Natural killer cell (primary cell): ENCODE measurements around the gene XRCC3. TPM values are rescaled to one million over a fixed set of nuclear protein-coding genes. Genes with fewer than 3 reads are reported as not detected.

Source experiments
- ATAC-seq, 3 donors: fragments of 150-1000 bp in 2 of 3; fragments of 200-7000 bp in 1 of 3; cut with Tn5 transposase; 1 replicate in 1 of 3; 2 replicates in 2 of 3; pipeline ENCODE4 v1.10.0; 2021; ENCODE audit warnings: mild to moderate bottlenecking in 2 of 3, moderate library complexity in 2 of 3
- DNase-seq, 2 donors: peaks; one replicate each; pipeline versions ENCODE4 v3.0.0 to v3.0.0-alpha.2; 2013 to 2021; ENCODE audit warnings: mixed read lengths in 1 of 2
- H3K27ac ChIP-seq: one replicate; pipeline ENCODE4 v1.5.1; 2013; ENCODE audit warnings: mild to moderate bottlenecking, low read length
- H3K27me3 ChIP-seq: one replicate; pipeline ENCODE4 v1.6.1; 2013; ENCODE audit warnings: low read length; ENCODE audit not compliant: control insufficient read depth, insufficient read depth
- H3K36me3 ChIP-seq: one replicate; pipeline ENCODE4 v1.6.1; 2013; ENCODE audit warnings: low read length; ENCODE audit not compliant: control insufficient read depth, insufficient read depth
- H3K4me1 ChIP-seq: one replicate; pipeline ENCODE4 v1.6.1; 2013; ENCODE audit warnings: low read length; ENCODE audit not compliant: control insufficient read depth, insufficient read depth
- H3K4me3 ChIP-seq: one replicate; pipeline ENCODE4 v1.5.1; 2013; ENCODE audit warnings: low read length
- H3K9me3 ChIP-seq: one replicate; pipeline ENCODE4 v1.6.1; 2013; ENCODE audit warnings: low read length; ENCODE audit not compliant: control insufficient read depth, insufficient read depth
- H3K27ac Mint-ChIP-seq, 2 donors: one replicate each; pipeline ENCODE4 v1.8.0; 2022; ENCODE audit warnings: mild to moderate bottlenecking in 2 of 2, mixed read lengths in 2 of 2, moderate library complexity in 1 of 2
- H3K27me3 Mint-ChIP-seq, 2 donors: one replicate each; pipeline ENCODE4 v1.8.0; 2022; ENCODE audit warnings: low read depth in 2 of 2, mixed read lengths in 2 of 2
- H3K36me3 Mint-ChIP-seq: one replicate; pipeline ENCODE4 v1.8.0; 2022; ENCODE audit warnings: mixed read lengths
- H3K4me1 Mint-ChIP-seq, 2 donors: one replicate each; pipeline ENCODE4 v1.8.0; 2022; ENCODE audit warnings: mixed read lengths in 2 of 2
- H3K4me3 Mint-ChIP-seq: one replicate; pipeline ENCODE4 v1.8.0; 2022; ENCODE audit warnings: mild to moderate bottlenecking, moderate library complexity, mixed read lengths
- H3K9me3 Mint-ChIP-seq, 2 donors: one replicate each; pipeline ENCODE4 v1.8.0; 2022; ENCODE audit warnings: mixed read lengths in 2 of 2
- CTCF ChIP-seq: fragments of 200-600 bp; IDR thresholded peaks from one replicate; pipeline ENCODE4 v1.8.0; 2022; ENCODE audit warnings: antibody characterized with exemption
- WGBS: methylation state at CpG from one replicate; pipeline ENCODE4 v1.1.7; 2013; ENCODE audit warnings: missing lambda C conversion rate; ENCODE audit not compliant: insufficient coverage; 5-methylcytosine and 5-hydroxymethylcytosine counted together
- intact Hi-C: fragments of 100-400 bp; cut with micrococcal nuclease; formaldehyde crosslinking; loops from one replicate; pipeline ENCODE4 v1.14.2; 2022
- total RNA-seq, 4 donors: library from RNA; stranded (reverse); fragments of 120-200 nt in 1 of 4; gene quantifications; one replicate each; pipeline versions ENCODE4 v1.2.3 to v1.2.4, GENCODE V29; 2013 to 2022

XRCC3 gene
- total RNA-seq, 3 donors from 2014 or later (not counting 1 experiment from before 2014, with no cell fraction given), result 11.6 to 12.8 (median 12.7) TPM

- WGBS, result 95% methylated on average over 30 of the region's 30 CpGs
- ATAC-seq, result no peak
- no peak for TF ChIP-seq CTCF
- Histone ChIP-seq H3K27me3 (no peaks in the 10 kb centered on the region), H3K4me3 (no peak overlapping the region), H3K36me3 (peaks cover 22% of the 10 kb centered on the region), H3K4me1 (no peaks in the 10 kb centered on the region), H3K27ac (no peak overlapping the region), H3K9me3 (no peaks in the 10 kb centered on the region)
- DNase-seq, result no peak
- Mint-ChIP-seq H3K27me3 (no peaks in the 10 kb centered on the region), H3K4me3 (no peak overlapping the region), H3K36me3 (no peaks in the 10 kb centered on the region), H3K9me3 (no peaks in the 10 kb centered on the region), H3K4me1 (no peaks in the 10 kb centered on the region), H3K27ac (no peak overlapping the region)
- intact Hi-C loops, result no loop called here
Measured at GRCh38 chr14:103739793-103740501, 24.7 kb upstream of the XRCC3 start.

GRCh38 chr14:103739466-103739792 lies 24.2 kb upstream of the XRCC3 start:
- Mint-ChIP-seq H3K4me3 (no peak overlapping the region), H3K27me3 (no peaks in the 10 kb centered on the region), H3K4me1 (no peaks in the 10 kb centered on the region), H3K27ac (no peak overlapping the region), H3K9me3 (no peaks in the 10 kb centered on the region), H3K36me3 (no peaks in the 10 kb centered on the region)
- no peaks in the 10 kb centered on the region for H3K9me3 ChIP-seq
- 95% methylated on average over 6 of the region's 6 CpGs for whole genome bisulfite sequencing
- H3K36me3 ChIP-seq, result peaks cover 22% of the 10 kb centered on the region
- H3K27ac ChIP-seq, result no peak overlapping the region
- TF ChIP-seq CTCF, result no peak
- H3K4me1 ChIP-seq, result no peaks in the 10 kb centered on the region
- H3K4me3 ChIP-seq, result no peak overlapping the region
- H3K27me3 ChIP-seq, result no peaks in the 10 kb centered on the region
- ATAC-seq, result no peak
- DNase-seq, result no peak
- intact Hi-C loops, result no loop called here

- ATAC-seq, result no peak
- no peaks in the 10 kb centered on the region for H3K9me3 Mint-ChIP-seq
- no peaks in the 10 kb centered on the region for H3K4me1 Mint-ChIP-seq
- no peaks in the 10 kb centered on the region for H3K36me3 Mint-ChIP-seq
- H3K4me3 Mint-ChIP-seq, result no peak overlapping the region
- intact Hi-C loops, result no loop called here
- no peaks in the 10 kb centered on the region for H3K27me3 Mint-ChIP-seq
- Histone ChIP-seq H3K4me3 (no peak overlapping the region), H3K9me3 (no peaks in the 10 kb centered on the region), H3K27ac (no peak overlapping the region), H3K27me3 (no peaks in the 10 kb centered on the region), H3K4me1 (no peaks in the 10 kb centered on the region), H3K36me3 (peaks cover 22% of the 10 kb centered on the region)
- H3K27ac Mint-ChIP-seq, result no peak overlapping the region
- no peak for TF ChIP-seq CTCF
- DNase-seq, result no peak
- WGBS, result 93% methylated on average over 34 of the region's 34 CpGs
Measured at GRCh38 chr14:103738701-103739451, 23.6 kb upstream of the XRCC3 start.
